Measurements from ENCODE around the gene IL17A. TPM values are rescaled to one million over a fixed set of nuclear protein-coding genes. Genes with fewer than 3 reads are reported as not detected.
"Not testable (repeated sequence)": the region's sequence is repeated elsewhere in the genome, so short reads cannot be mapped to it uniquely, and the experiment has no call there.

IL17A gene
- total RNA-seq, 1 experiment from 2014 or later: not detected

GRCh38 chr6:52167267-52167666 is 18.9 kb upstream of the IL17A start:
- DNase-seq (ENCODE audit: low read depth, low spot score) (no peak), ATAC-seq (no peak)
- Histone ChIP-seq H3K9me3 (ENCODE audit: control insufficient read depth, insufficient read depth, low read depth, low read length) (no peaks in the 10 kb centered on the region), H3K4me1 (ENCODE audit: control insufficient read depth, insufficient read depth, low read length) (no peaks in the 10 kb centered on the region), H3K4me3 (ENCODE audit: low read depth in 2 of 2, low read length in 2 of 2) (no peak overlapping the region), H3K27ac (ENCODE audit: low read length) (no peak overlapping the region), H3K36me3 (ENCODE audit: control insufficient read depth, insufficient read depth, low read length) (no peaks in the 10 kb centered on the region), H3K27me3 (ENCODE audit: control insufficient read depth, insufficient read depth, low read length) (no peaks in the 10 kb centered on the region)
- no TSS peak for BruUV-seq (replicated peaks)
- ChIA-PET POLR2A (no interaction called here), CTCF (no interaction called here)
- TF ChIP-seq CTCF (IDR thresholded peaks at IDR 0.05) (no peak), TCF7L2 (IDR thresholded peaks at IDR 0.05; ENCODE audit: low read depth, low read length) (no peak), SIN3A (IDR thresholded peaks at IDR 0.05; ENCODE audit: borderline replicate concordance, insufficient read depth, low read depth, low read length) (no peak), REST (IDR thresholded peaks at IDR 0.05; ENCODE audit: insufficient read depth in 1 of 2, low read depth in 2 of 2, low read length in 1 of 2) (no peak), POLR2AphosphoS5 (IDR thresholded peaks at IDR 0.05; ENCODE audit: low read depth, low read length) (no peak)
- in situ Hi-C loops (cut with HindIII; ENCODE audit: low pct_unique_long_range_greater_than_20kb, low sequenced_read_pairs) (no loop called here), intact Hi-C loops (cut with micrococcal nuclease; ENCODE audit: unreplicated experiment) (no loop called here)

- H3K4me1 ChIP-seq (ENCODE audit: control insufficient read depth, insufficient read depth, low read length); DNase-seq (ENCODE audit: low read depth, low spot score); in situ Hi-C loops (cut with HindIII; ENCODE audit: low pct_unique_long_range_greater_than_20kb, low sequenced_read_pairs); H3K27ac ChIP-seq (ENCODE audit: low read length); H3K27me3 ChIP-seq (ENCODE audit: control insufficient read depth, insufficient read depth, low read length); H3K4me3 ChIP-seq (ENCODE audit: low read depth in 2 of 2, low read length in 2 of 2); ATAC-seq; BruUV-seq (replicated peaks); intact Hi-C loops (cut with micrococcal nuclease; ENCODE audit: unreplicated experiment); POLR2A ChIA-PET; CTCF ChIA-PET; H3K36me3 ChIP-seq (ENCODE audit: control insufficient read depth, insufficient read depth, low read length); H3K9me3 ChIP-seq (ENCODE audit: control insufficient read depth, insufficient read depth, low read depth, low read length): not testable (repeated sequence)
Measured at GRCh38 chr6:52168351-52168750, 17.8 kb upstream of the IL17A start.

- BruUV-seq (replicated peaks): no TSS peak
- POLR2A ChIA-PET: no interaction called here
- H3K9me3 ChIP-seq (ENCODE audit: control insufficient read depth, insufficient read depth, low read depth, low read length): no peaks in the 10 kb centered on the region
- peaks cover 7% of the 10 kb centered on the region; the same call in 1 of the 2 replicates for H3K27me3 ChIP-seq (ENCODE audit: control insufficient read depth, insufficient read depth, low read length)
- CTCF ChIA-PET: no interaction called here
- ATAC-seq (no peak), DNase-seq (ENCODE audit: low read depth, low spot score) (no peak)
- no peak for TF ChIP-seq POLR2AphosphoS5 (IDR thresholded peaks at IDR 0.05; ENCODE audit: low read depth, low read length)
- no peak for TF ChIP-seq SIN3A (IDR thresholded peaks at IDR 0.05; ENCODE audit: borderline replicate concordance, insufficient read depth, low read depth, low read length)
- no peak for TF ChIP-seq REST (IDR thresholded peaks at IDR 0.05; ENCODE audit: insufficient read depth in 1 of 2, low read depth in 2 of 2, low read length in 1 of 2)
- no peak for TF ChIP-seq CTCF (IDR thresholded peaks at IDR 0.05)
- no peak for TF ChIP-seq TCF7L2 (IDR thresholded peaks at IDR 0.05; ENCODE audit: low read depth, low read length)
- no peak overlapping the region for H3K27ac ChIP-seq (ENCODE audit: low read length)
- H3K4me3 ChIP-seq (ENCODE audit: low read depth in 2 of 2, low read length in 2 of 2): no peak overlapping the region
- in situ Hi-C loops (cut with HindIII; ENCODE audit: low pct_unique_long_range_greater_than_20kb, low sequenced_read_pairs): no loop called here
- H3K36me3 ChIP-seq (ENCODE audit: control insufficient read depth, insufficient read depth, low read length): no peaks in the 10 kb centered on the region
- no peaks in the 10 kb centered on the region for H3K4me1 ChIP-seq (ENCODE audit: control insufficient read depth, insufficient read depth, low read length)
- intact Hi-C loops (cut with micrococcal nuclease; ENCODE audit: unreplicated experiment): no loop called here
Measured at GRCh38 chr6:52174118-52174517, 12.1 kb upstream of the IL17A start.

All from Panc1 (cell line).